ENCODE data around the gene NEMP1. TPM values are rescaled to one million over a fixed set of nuclear protein-coding genes. Genes with fewer than 3 reads are reported as not detected.

NEMP1 gene
- total RNA-seq, 1 donor from 2014 or later, result 6.1 TPM

GRCh38 chr12:57051011-57051410, 27.6 kb downstream of the NEMP1 start:
- no peaks in the 10 kb centered on the region for H3K36me3 ChIP-seq (ENCODE audit: control insufficient read depth, insufficient read depth, low read length)
- no peak overlapping the region for H3K4me3 ChIP-seq (ENCODE audit: low read depth, low read length)
- H3K27me3 ChIP-seq (ENCODE audit: control insufficient read depth, insufficient read depth, low read length), result peaks cover 5% of the 10 kb centered on the region
- TF ChIP-seq CTCF (IDR thresholded peaks at IDR 0.05; ENCODE audit: insufficient read depth, low read length, poor library complexity, severe bottlenecking), result no peak
- DNase-seq (ENCODE audit: low read depth), result no peak

GRCh38 chr12:57049890-57050289, 28.7 kb downstream of the NEMP1 start, which contains the start of gene MYO1A:
Gene MYO1A, minus strand, starts transcription at chr12:57050129. Its CDS starts 1,806 bp downstream, at chr12:57048323.
- DNase-seq (ENCODE audit: low read depth), result no peak
- TF ChIP-seq CTCF (IDR thresholded peaks at IDR 0.05; ENCODE audit: insufficient read depth, low read length, poor library complexity, severe bottlenecking), result no peak
- Histone ChIP-seq H3K4me3 (ENCODE audit: low read depth, low read length) (no peak within 1 kb of the TSS), H3K36me3 (ENCODE audit: control insufficient read depth, insufficient read depth, low read length) (no peaks in the 10 kb centered on the region), H3K27me3 (ENCODE audit: control insufficient read depth, insufficient read depth, low read length) (peaks cover 5% of the 10 kb centered on the region)

GRCh38 chr12:57049119-57049446, 29.5 kb downstream of the NEMP1 start:
- Histone ChIP-seq H3K4me3 (ENCODE audit: low read depth, low read length) (no peak overlapping the region), H3K36me3 (ENCODE audit: control insufficient read depth, insufficient read depth, low read length) (no peaks in the 10 kb centered on the region), H3K27me3 (ENCODE audit: control insufficient read depth, insufficient read depth, low read length) (peaks cover 5% of the 10 kb centered on the region)
- TF ChIP-seq CTCF (IDR thresholded peaks at IDR 0.05; ENCODE audit: insufficient read depth, low read length, poor library complexity, severe bottlenecking), result no peak
- no peak for DNase-seq (ENCODE audit: low read depth)

- Histone ChIP-seq H3K27me3 (ENCODE audit: control insufficient read depth, insufficient read depth, low read length) (peaks cover 5% of the 10 kb centered on the region), H3K4me3 (ENCODE audit: low read depth, low read length) (no peak overlapping the region), H3K36me3 (ENCODE audit: control insufficient read depth, insufficient read depth, low read length) (no peaks in the 10 kb centered on the region)
- no peak for TF ChIP-seq CTCF (IDR thresholded peaks at IDR 0.05; ENCODE audit: insufficient read depth, low read length, poor library complexity, severe bottlenecking)
- DNase-seq (ENCODE audit: low read depth), result no peak
Observed at GRCh38 chr12:57048423-57049118, 30.0 kb downstream of the NEMP1 start.

GRCh38 chr12:57047981-57048380, 30.6 kb downstream of the NEMP1 start:
- DNase-seq (ENCODE audit: low read depth), result no peak
- H3K27me3 ChIP-seq (ENCODE audit: control insufficient read depth, insufficient read depth, low read length), result peaks cover 5% of the 10 kb centered on the region
- TF ChIP-seq CTCF (IDR thresholded peaks at IDR 0.05; ENCODE audit: insufficient read depth, low read length, poor library complexity, severe bottlenecking), result no peak
- no peak overlapping the region for H3K4me3 ChIP-seq (ENCODE audit: low read depth, low read length)
- H3K36me3 ChIP-seq (ENCODE audit: control insufficient read depth, insufficient read depth, low read length), result no peaks in the 10 kb centered on the region
